Measurements from ENCODE around the gene PDS5A. TPM values are rescaled to one million over a fixed set of nuclear protein-coding genes. Genes with fewer than 3 reads are reported as not detected.

PDS5A gene
- total RNA-seq, 2 donors from 2014 or later: 88.2 to 98.6 TPM

DNA sequence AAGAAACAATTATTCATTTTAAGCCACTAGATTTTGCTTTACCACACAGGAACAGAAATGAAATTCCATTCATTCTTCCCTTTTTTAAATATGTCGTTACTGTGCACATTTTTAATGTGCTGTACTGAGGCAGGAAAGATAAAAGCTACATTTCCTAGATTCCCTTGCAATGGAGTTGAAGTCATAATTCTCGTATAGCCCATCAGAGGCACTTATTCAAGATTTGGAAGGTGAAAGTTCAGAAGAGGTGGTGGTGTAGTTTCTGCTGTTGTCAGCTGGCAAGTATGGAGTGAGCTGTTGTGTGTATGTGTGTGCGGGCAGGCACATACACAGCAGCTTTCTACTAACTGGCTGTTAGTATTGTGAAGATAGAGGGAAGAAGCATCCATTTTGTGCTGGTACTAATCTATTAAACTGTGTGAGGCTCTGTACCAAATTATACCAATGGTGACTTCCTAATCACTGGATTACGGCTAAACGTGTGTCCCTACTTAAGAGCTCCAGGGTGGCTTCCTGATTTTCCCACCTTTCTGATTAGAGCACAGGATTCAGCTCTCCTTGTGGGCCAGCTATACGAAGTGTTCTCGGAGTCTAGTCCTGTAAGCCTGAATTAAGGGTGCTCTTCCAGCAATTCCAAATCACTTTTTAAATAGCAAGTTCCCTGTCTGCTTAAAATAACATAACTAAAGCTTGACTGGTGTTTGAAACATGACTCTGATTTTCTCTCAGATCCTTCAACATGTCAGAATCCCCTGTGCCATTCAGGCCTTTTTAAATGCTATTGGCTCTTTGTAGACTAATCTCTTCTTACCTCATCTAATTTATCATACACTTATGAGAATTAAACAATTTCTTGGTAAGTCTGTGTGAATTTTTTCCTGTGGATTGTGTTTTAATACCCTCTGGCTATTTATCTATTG is 43.8 kb downstream of the PDS5A start:
- Histone ChIP-seq H3K27ac (ENCODE audit: low read depth, low read length) (no peak overlapping the region), H3K9me3 (ENCODE audit: control insufficient read depth, low read length) (no peaks in the 10 kb centered on the region), H3K36me3 (ENCODE audit: control insufficient read depth, insufficient read depth, low read length) (peaks cover 21% of the 10 kb centered on the region), H3K9ac (ENCODE audit: extremely low read depth, low read length, poor library complexity, severe bottlenecking) (no peak overlapping the region), H3K4me1 (ENCODE audit: control insufficient read depth, insufficient read depth, low read length) (no peaks in the 10 kb centered on the region), H3K4me3 (ENCODE audit: low read length) (no peak overlapping the region), H3K27me3 (ENCODE audit: control insufficient read depth, insufficient read depth, low read length, poor library complexity, severe bottlenecking) (no peaks in the 10 kb centered on the region)
- H3K27me3 Mint-ChIP-seq (ENCODE audit: insufficient read depth): no peaks in the 10 kb centered on the region
- H3K4me3 Mint-ChIP-seq: no peak overlapping the region
- H3K4me1 Mint-ChIP-seq: peaks cover 14% of the 10 kb centered on the region
- no peak for DNase-seq
- TF ChIP-seq, protein P1, sequence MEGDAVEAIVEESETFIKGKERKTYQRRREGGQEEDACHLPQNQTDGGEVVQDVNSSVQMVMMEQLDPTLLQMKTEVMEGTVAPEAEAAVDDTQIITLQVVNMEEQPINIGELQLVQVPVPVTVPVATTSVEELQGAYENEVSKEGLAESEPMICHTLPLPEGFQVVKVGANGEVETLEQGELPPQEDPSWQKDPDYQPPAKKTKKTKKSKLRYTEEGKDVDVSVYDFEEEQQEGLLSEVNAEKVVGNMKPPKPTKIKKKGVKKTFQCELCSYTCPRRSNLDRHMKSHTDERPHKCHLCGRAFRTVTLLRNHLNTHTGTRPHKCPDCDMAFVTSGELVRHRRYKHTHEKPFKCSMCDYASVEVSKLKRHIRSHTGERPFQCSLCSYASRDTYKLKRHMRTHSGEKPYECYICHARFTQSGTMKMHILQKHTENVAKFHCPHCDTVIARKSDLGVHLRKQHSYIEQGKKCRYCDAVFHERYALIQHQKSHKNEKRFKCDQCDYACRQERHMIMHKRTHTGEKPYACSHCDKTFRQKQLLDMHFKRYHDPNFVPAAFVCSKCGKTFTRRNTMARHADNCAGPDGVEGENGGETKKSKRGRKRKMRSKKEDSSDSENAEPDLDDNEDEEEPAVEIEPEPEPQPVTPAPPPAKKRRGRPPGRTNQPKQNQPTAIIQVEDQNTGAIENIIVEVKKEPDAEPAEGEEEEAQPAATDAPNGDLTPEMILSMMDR (conservative IDR thresholded peaks at IDR 0.05): no peak
- peaks cover 20% of the 10 kb centered on the region for H3K36me3 Mint-ChIP-seq (ENCODE audit: low read depth)
- peak overlapping the region; percentile 22 for H3K27ac Mint-ChIP-seq
- 74 to 75% methylated on average over 7 of the region's 7 CpGs for WGBS, 2 experiments (ENCODE audit: insufficient coverage in 1 of 2, insufficient read length in 1 of 2)
- no peaks in the 10 kb centered on the region for H3K9me3 Mint-ChIP-seq

GRCh38 chr4:39932776-39933402 is 44.8 kb downstream of the PDS5A start:
- H3K27ac Mint-ChIP-seq: no peak overlapping the region
- H3K4me3 ChIP-seq (ENCODE audit: low read length): no peak overlapping the region
- H3K27ac ChIP-seq (ENCODE audit: low read depth, low read length): no peak overlapping the region
- no peak for DNase-seq
- no peaks in the 10 kb centered on the region for H3K27me3 ChIP-seq (ENCODE audit: control insufficient read depth, insufficient read depth, low read length, poor library complexity, severe bottlenecking)
- H3K9ac ChIP-seq (ENCODE audit: extremely low read depth, low read length, poor library complexity, severe bottlenecking): no peak overlapping the region
- peaks cover 22% of the 10 kb centered on the region for H3K36me3 ChIP-seq (ENCODE audit: control insufficient read depth, insufficient read depth, low read length)
- H3K4me1 Mint-ChIP-seq: peaks cover 14% of the 10 kb centered on the region
- peaks cover 25% of the 10 kb centered on the region for H3K36me3 Mint-ChIP-seq (ENCODE audit: low read depth)
- no peaks in the 10 kb centered on the region for H3K9me3 ChIP-seq (ENCODE audit: control insufficient read depth, low read length)
- H3K4me3 Mint-ChIP-seq: no peak overlapping the region
- no peaks in the 10 kb centered on the region for H3K9me3 Mint-ChIP-seq
- no peaks in the 10 kb centered on the region for H3K27me3 Mint-ChIP-seq (ENCODE audit: insufficient read depth)
- TF ChIP-seq, protein P1 (conservative IDR thresholded peaks at IDR 0.05): no peak
- no peaks in the 10 kb centered on the region for H3K4me1 ChIP-seq (ENCODE audit: control insufficient read depth, insufficient read depth, low read length)
- 73 to 84% methylated on average over 4 to 8 of the region's 8 CpGs for WGBS, 2 experiments (ENCODE audit: insufficient coverage in 1 of 2, insufficient read length in 1 of 2)

- Histone ChIP-seq H3K36me3 (ENCODE audit: control insufficient read depth, insufficient read depth, low read length) (peaks cover 30% of the 10 kb centered on the region), H3K27me3 (ENCODE audit: control insufficient read depth, insufficient read depth, low read length, poor library complexity, severe bottlenecking) (no peaks in the 10 kb centered on the region), H3K27ac (ENCODE audit: low read depth, low read length) (no peak overlapping the region), H3K9ac (ENCODE audit: extremely low read depth, low read length, poor library complexity, severe bottlenecking) (no peak overlapping the region), H3K9me3 (ENCODE audit: control insufficient read depth, low read length) (no peaks in the 10 kb centered on the region), H3K4me1 (ENCODE audit: control insufficient read depth, insufficient read depth, low read length) (no peaks in the 10 kb centered on the region), H3K4me3 (ENCODE audit: low read length) (no peak overlapping the region)
- TF ChIP-seq, protein P1 (conservative IDR thresholded peaks at IDR 0.05): no peak
- Mint-ChIP-seq H3K27ac (peak overlapping the region; percentile 27), H3K4me1 (peaks cover 9% of the 10 kb centered on the region), H3K27me3 (ENCODE audit: insufficient read depth) (no peaks in the 10 kb centered on the region), H3K36me3 (ENCODE audit: low read depth) (peaks cover 29% of the 10 kb centered on the region), H3K9me3 (no peaks in the 10 kb centered on the region), H3K4me3 (no peak overlapping the region)
- no peak for DNase-seq
- WGBS, 2 experiments (ENCODE audit: insufficient coverage in 1 of 2, insufficient read length in 1 of 2): 93 to 98% methylated on average over 4 to 5 of the region's 5 CpGs
These were observed 46.2 kb downstream of the PDS5A start for GRCh38 chr4:39931441-39931901.

All from endodermal cell (in vitro differentiated cells).